Gastroesophageal sphincter (tissue), 4 donors: ENCODE measurements around the gene BTK. TPM values are rescaled to one million over a fixed set of nuclear protein-coding genes. Genes with fewer than 3 reads are reported as not detected.
A peak's percentile ranks its signal among the peaks of the same experiment; 100 is the strongest.

Source experiments
- ATAC-seq: fragments of 150-250 bp; one replicate; pipeline ENCODE4 v1.9.1; 2016; ENCODE audit warnings: mild to moderate bottlenecking, moderate library complexity
- H3K27ac ChIP-seq, 4 donors: fragments of 200-600 bp; sonication (generic) in 3 of 4; 1 replicate in 3 of 4; 2 replicates in 1 of 4; pipeline ENCODE4 v1.5.1; 2016 to 2019
- H3K27me3 ChIP-seq: fragments of 200-600 bp; sonication (generic); one replicate; pipeline ENCODE4 v1.5.1; 2019
- H3K36me3 ChIP-seq, 2 donors: fragments of 200-600 bp; sonication (generic); one replicate each; pipeline ENCODE4 v1.5.1; 2019; ENCODE audit warnings: control low read depth in 1 of 2
- H3K4me1 ChIP-seq, 3 donors: fragments of 200-600 bp; sonication (generic); 1 replicate in 2 of 3; 2 replicates in 1 of 3; pipeline ENCODE4 v1.5.1; 2016 to 2019; ENCODE audit warnings: control low read depth in 2 of 3
- H3K4me3 ChIP-seq, 2 donors: fragments of 200-600 bp; sonication (generic); one replicate each; pipeline ENCODE4 v1.5.1; 2019; ENCODE audit warnings: mild to moderate bottlenecking in 1 of 2, moderate library complexity in 1 of 2
- H3K9me3 ChIP-seq, 3 donors: fragments of 200-600 bp; sonication (generic); one replicate each; pipeline ENCODE4 v1.5.1; 2017 to 2019; ENCODE audit warnings: control low read depth in 2 of 3
- CTCF ChIP-seq, 4 experiments: fragments of 200-600 bp in 2 of 4; fragments of 450-650 bp in 2 of 4; sonication (generic) in 1 of 4; IDR thresholded peaks; one replicate each; pipeline ENCODE4 v1.5.1; 2017 to 2019; ENCODE audit warnings: antibody characterized with exemption in 4 of 4, mild to moderate bottlenecking in 2 of 4, moderate library complexity in 2 of 4
- EP300 ChIP-seq: sonication (generic); formaldehyde crosslinking; IDR thresholded peaks from one replicate; pipeline ENCODE4 v1.6.1; 2017; ENCODE audit warnings: antibody characterized with exemption, mild to moderate bottlenecking
- POLR2A ChIP-seq, 2 donors: fragments of 450-650 bp; IDR thresholded peaks; one replicate each; pipeline ENCODE4 v1.6.1; 2017; ENCODE audit warnings: antibody characterized with exemption in 2 of 2, mild to moderate bottlenecking in 2 of 2, moderate library complexity in 1 of 2
- POLR2AphosphoS5 ChIP-seq: sonication (generic); formaldehyde crosslinking; IDR thresholded peaks from one replicate; pipeline ENCODE4 v1.6.1; 2017; ENCODE audit warnings: antibody characterized with exemption
- WGBS, 2 donors: methylation state at CpG; one replicate each; pipeline ENCODE4 v1.1.5; 2018; ENCODE audit warnings: low coverage in 1 of 2; 5-methylcytosine and 5-hydroxymethylcytosine counted together
- total RNA-seq, 4 donors: library from RNA; depleted of rRNA; stranded (reverse); fragments of >200 nt; gene quantifications; one replicate each; pipeline ENCODE4 v1.1.0, GENCODE V29; 2016

The BTK gene
- total RNA-seq, 4 donors from 2014 or later = 2.2 to 14.8 (median 4.5) TPM

GRCh38 chrX:101411984-101412383 lies 26.0 kb upstream of the BTK start:
- Histone ChIP-seq H3K9me3 (no peaks in the 10 kb centered on the region), H3K27ac (no peak overlapping the region), H3K4me3 (no peak overlapping the region), H3K27me3 (no peaks in the 10 kb centered on the region), H3K36me3 (peaks cover 0 to 15% of the 10 kb centered on the region in 2 donors), H3K4me1 (peaks cover 0 to 77% (median 0%) of the 10 kb centered on the region in 3 donors)
- 33 to 75% methylated on average over 4 to 5 of the region's 10 CpGs for WGBS, 2 donors
- ATAC-seq = no peak
- no peak for TF ChIP-seq CTCF (IDR thresholded peaks at IDR 0.05)

- Histone ChIP-seq H3K4me3 (peak overlapping the region in 1 of 2 donors; percentile 63), H3K27ac (peak overlapping the region in 3 of 4 donors; percentile 7 to 53 (median 18)), H3K27me3 (no peaks in the 10 kb centered on the region), H3K9me3 (no peaks in the 10 kb centered on the region), H3K4me1 (peaks cover 0 to 70% (median 0%) of the 10 kb centered on the region in 3 donors), H3K36me3 (peaks cover 0 to 15% of the 10 kb centered on the region in 2 donors)
- 24 to 83% methylated on average over 1 to 5 of the region's 7 CpGs for WGBS, 2 donors
- no peak for ATAC-seq
- TF ChIP-seq POLR2A (IDR thresholded peaks at IDR 0.05) (no peak), POLR2AphosphoS5 (no peak), CTCF (IDR thresholded peaks at IDR 0.05) (no peak), EP300 (no peak)
These were observed 24.5 kb upstream of the BTK start for GRCh38 chrX:101410461-101410860.

GRCh38 chrX:101409043-101409442 lies 23.1 kb upstream of the BTK start:
- Histone ChIP-seq H3K4me1 (peaks cover 0 to 61% (median 0%) of the 10 kb centered on the region in 3 donors), H3K4me3 (peak overlapping the region; percentile 63 to 95), H3K36me3 (peaks cover 0 to 15% of the 10 kb centered on the region in 2 donors), H3K27me3 (no peaks in the 10 kb centered on the region), H3K9me3 (no peaks in the 10 kb centered on the region), H3K27ac (peak overlapping the region; percentile 90 to 99 (median 90))
- ATAC-seq = no peak
- TF ChIP-seq CTCF (IDR thresholded peaks at IDR 0.05) = no peak
- 0 to 25% methylated on average over 3 to 6 of the region's 6 CpGs for WGBS, 2 donors

- H3K27ac ChIP-seq = peak overlapping the region; percentile 90 to 99 (median 90)
- no peaks in the 10 kb centered on the region for H3K27me3 ChIP-seq
- TF ChIP-seq CTCF (IDR thresholded peaks at IDR 0.05) = no peak
- TF ChIP-seq POLR2A (IDR thresholded peaks at IDR 0.05) = no peak
- no peak for TF ChIP-seq POLR2AphosphoS5
- TF ChIP-seq EP300 = no peak
- WGBS, 2 donors = 0 to 20% methylated on average over 1 to 3 of the region's 8 CpGs
- peak; percentile 1 for ATAC-seq
- peaks cover 0 to 15% of the 10 kb centered on the region in 2 donors for H3K36me3 ChIP-seq
- H3K9me3 ChIP-seq = no peaks in the 10 kb centered on the region
- peaks cover 0 to 56% (median 0%) of the 10 kb centered on the region in 3 donors for H3K4me1 ChIP-seq
- H3K4me3 ChIP-seq = peak overlapping the region; percentile 63 to 95
These were observed 22.5 kb upstream of the BTK start for GRCh38 chrX:101408532-101408841.

GRCh38 chrX:101407748-101408531 lies 21.9 kb upstream of the BTK start, which contains the start of the genes GLA and HNRNPH2:
Gene GLA (minus strand): TSS chrX:101407925. CDS start chrX:101407903, 22 bp downstream.
Gene HNRNPH2 (plus strand): TSS chrX:101408222. CDS start chrX:101411989, 3,767 bp downstream.
- peak within 1 kb of the TSS; percentile 63 to 95 for H3K4me3 ChIP-seq
- H3K27ac ChIP-seq = peak within 1 kb of the TSS; percentile 90 to 99 (median 90)
- ATAC-seq = peak; percentile 99
- TF ChIP-seq CTCF (IDR thresholded peaks at IDR 0.05) (peak in 3 of 4 experiments; percentile 20 to 34 (median 29)), POLR2A (IDR thresholded peaks at IDR 0.05) (peak; percentile 55 to 74), POLR2AphosphoS5 (peak; percentile 92), EP300 (no peak)
- no peaks in the 10 kb centered on the region for H3K27me3 ChIP-seq
- no peaks in the 10 kb centered on the region for H3K9me3 ChIP-seq
- peaks cover 0 to 50% (median 0%) of the 10 kb centered on the region in 3 donors for H3K4me1 ChIP-seq
- 0 to 39% methylated on average over 2 to 6 of the region's 47 CpGs for WGBS, 2 donors
- peaks cover 0 to 11% of the 10 kb centered on the region in 2 donors for H3K36me3 ChIP-seq
